GM13977 (cell line): ENCODE measurements around the gene HS3ST1.

Source experiments
- DNase-seq: peaks from one replicate; pipeline ENCODE4 v3.0.0; 2012; ENCODE audit warnings: low spot score
- CTCF ChIP-seq: IDR thresholded peaks from 2 replicates; pipeline ENCODE4 v1.5.1; 2012; ENCODE audit warnings: mild to moderate bottlenecking, control low read depth; ENCODE audit not compliant: insufficient read depth; ENCODE audit errors: extremely low read depth, missing control alignments
- in situ Hi-C: fragments of 300-500 bp; cut with MboI; formaldehyde crosslinking; loops from one replicate; pipeline ENCODE4 v1.12.0; 2022; ENCODE audit warnings: low sequenced_read_pairs, low pct_unique_long_range_greater_than_20kb, mixed read lengths, inconsistent platforms; ENCODE audit not compliant: unreplicated experiment

The HS3ST1 gene

GRCh38 chr4:11376146-11376545, 52.5 kb downstream of the HS3ST1 start:
- in situ Hi-C loops = no loop called here
- TF ChIP-seq CTCF = no peak
- no peak for DNase-seq

- no peak for TF ChIP-seq CTCF
- no peak for DNase-seq
- in situ Hi-C loops = no loop called here
Measured at GRCh38 chr4:11368701-11369115, 60.0 kb downstream of the HS3ST1 start.

- no peak for TF ChIP-seq CTCF
Measured at GRCh38 chr4:11367371-11367770, 61.3 kb downstream of the HS3ST1 start.

GRCh38 chr4:11366859-11367258, 61.8 kb downstream of the HS3ST1 start:
- no peak for TF ChIP-seq CTCF
- no peak for DNase-seq
- in situ Hi-C loops = no loop called here

More at GRCh38 chr4:11367371-11367770, 61.3 kb downstream of the HS3ST1 start:
- in situ Hi-C loops = no loop called here
- no peak for DNase-seq

- in situ Hi-C loops = no loop called here
- DNase-seq = no peak
- no peak for TF ChIP-seq CTCF
Measured at GRCh38 chr4:11365039-11365438, 63.7 kb downstream of the HS3ST1 start.

- no peak for DNase-seq
- TF ChIP-seq CTCF = no peak
- in situ Hi-C loops = no loop called here
Measured at GRCh38 chr4:11359591-11359990, 69.1 kb downstream of the HS3ST1 start.

GRCh38 chr4:11355226-11355625, 73.5 kb downstream of the HS3ST1 start:
- in situ Hi-C loops = no loop called here
- DNase-seq = no peak
- no peak for TF ChIP-seq CTCF
